GM23338 (cell line): ENCODE data around the gene SLC6A19.

Experiments used
- CREB1 ChIP-seq: fragments of 250-450 bp; sonication (Bioruptor Pico); IDR thresholded peaks from 2 replicates; pipeline ENCODE4 v1.5.0; 2020; ENCODE audit warnings: low read depth, mild to moderate bottlenecking, moderate library complexity
- ETS1 ChIP-seq: IDR thresholded peaks from 2 replicates; pipeline ENCODE4 v1.6.1; 2016; ENCODE audit warnings: antibody characterized with exemption
- EZH2 ChIP-seq: fragments of 200-600 bp; sonication (generic); IDR thresholded peaks from one replicate; pipeline ENCODE4 v1.8.0; 2017; ENCODE audit warnings: antibody characterized with exemption, mild to moderate bottlenecking, low read depth; ENCODE audit not compliant: unreplicated experiment
- EZH2phosphoT487 ChIP-seq: fragments of 200-600 bp; sonication (generic); IDR thresholded peaks from one replicate; pipeline ENCODE4 v1.8.1; 2018; ENCODE audit warnings: antibody characterized with exemption; ENCODE audit not compliant: unreplicated experiment
- JUNB ChIP-seq: IDR thresholded peaks from one replicate; pipeline ENCODE4 v1.6.1; 2016; ENCODE audit warnings: antibody characterized with exemption; ENCODE audit not compliant: unreplicated experiment
- NANOG ChIP-seq: IDR thresholded peaks from 2 replicates; pipeline ENCODE4 v1.6.1; 2016; ENCODE audit warnings: antibody characterized with exemption, borderline replicate concordance
- POLR2AphosphoS5 ChIP-seq: IDR thresholded peaks from 2 replicates; pipeline ENCODE4 v1.6.1; 2016; ENCODE audit warnings: antibody characterized with exemption, low read depth
- REST ChIP-seq: IDR thresholded peaks from one replicate; pipeline ENCODE4 v1.6.1; 2018; ENCODE audit warnings: antibody characterized with exemption; ENCODE audit not compliant: unreplicated experiment
- STAT1 ChIP-seq: IDR thresholded peaks from one replicate; pipeline ENCODE4 v1.6.1; 2016; ENCODE audit warnings: antibody characterized with exemption; ENCODE audit not compliant: unreplicated experiment
- ZNF331 ChIP-seq: fragments of 250-450 bp; sonication (Bioruptor Pico); IDR thresholded peaks from 2 replicates; pipeline ENCODE4 v1.5.0; 2020; ENCODE audit warnings: low read depth, mild to moderate bottlenecking, moderate library complexity
- ZNF462 ChIP-seq: fragments of 250-450 bp; sonication (Bioruptor Pico); IDR thresholded peaks from 2 replicates; pipeline ENCODE4 v1.5.0; 2020; ENCODE audit warnings: mild to moderate bottlenecking, moderate library complexity
- TF ChIP-seq, protein P1 (sequence below), 2 experiments: fragments of 200-600 bp in 1 of 2; sonication (generic) in 1 of 2; conservative IDR thresholded peaks; 2 replicates each; pipeline versions ENCODE4 v1.5.1 to v1.6.1; 2016 to 2017; ENCODE audit warnings: antibody characterized with exemption in 2 of 2, low read depth in 2 of 2, mild to moderate bottlenecking in 2 of 2, moderate library complexity in 1 of 2

DNA sequence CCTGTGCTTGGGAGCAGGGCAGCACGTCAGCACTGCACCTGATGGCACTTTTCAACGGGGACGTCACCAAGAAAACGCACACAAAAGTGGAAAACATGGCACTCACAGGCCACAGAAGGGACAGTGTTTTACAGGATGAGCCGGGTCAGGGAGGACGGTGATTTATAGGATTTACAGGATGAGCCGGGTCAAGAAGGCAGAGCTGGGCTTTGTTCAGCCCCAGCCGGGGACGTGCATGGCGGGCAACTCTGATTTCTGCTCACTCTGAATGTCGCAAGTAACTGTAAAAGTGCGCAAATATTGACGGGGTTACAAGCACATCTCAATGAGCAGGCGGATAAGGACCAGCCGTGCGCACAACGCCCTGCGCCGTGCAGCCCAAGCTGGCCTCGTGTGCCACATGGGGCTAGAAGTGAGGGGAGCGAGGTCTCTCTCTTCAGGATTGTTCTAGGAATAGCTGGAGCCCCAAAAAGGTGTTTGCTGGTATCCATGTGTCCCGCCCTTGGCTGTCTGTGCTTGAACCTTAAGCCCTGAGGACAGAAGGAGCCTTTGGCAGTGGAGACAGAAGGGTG lies 40.2 kb downstream of the SLC6A19 start:
- TF ChIP-seq POLR2AphosphoS5 (no peak), ETS1 (no peak), CREB1 (CRISPR knock-in tag) (no peak), JUNB (no peak), REST (no peak), EZH2 (no peak), EZH2phosphoT487 (no peak), NANOG (no peak), ZNF462 (CRISPR knock-in tag) (no peak), ZNF331 (CRISPR knock-in tag) (no peak), STAT1 (no peak)
- TF ChIP-seq, protein P1, sequence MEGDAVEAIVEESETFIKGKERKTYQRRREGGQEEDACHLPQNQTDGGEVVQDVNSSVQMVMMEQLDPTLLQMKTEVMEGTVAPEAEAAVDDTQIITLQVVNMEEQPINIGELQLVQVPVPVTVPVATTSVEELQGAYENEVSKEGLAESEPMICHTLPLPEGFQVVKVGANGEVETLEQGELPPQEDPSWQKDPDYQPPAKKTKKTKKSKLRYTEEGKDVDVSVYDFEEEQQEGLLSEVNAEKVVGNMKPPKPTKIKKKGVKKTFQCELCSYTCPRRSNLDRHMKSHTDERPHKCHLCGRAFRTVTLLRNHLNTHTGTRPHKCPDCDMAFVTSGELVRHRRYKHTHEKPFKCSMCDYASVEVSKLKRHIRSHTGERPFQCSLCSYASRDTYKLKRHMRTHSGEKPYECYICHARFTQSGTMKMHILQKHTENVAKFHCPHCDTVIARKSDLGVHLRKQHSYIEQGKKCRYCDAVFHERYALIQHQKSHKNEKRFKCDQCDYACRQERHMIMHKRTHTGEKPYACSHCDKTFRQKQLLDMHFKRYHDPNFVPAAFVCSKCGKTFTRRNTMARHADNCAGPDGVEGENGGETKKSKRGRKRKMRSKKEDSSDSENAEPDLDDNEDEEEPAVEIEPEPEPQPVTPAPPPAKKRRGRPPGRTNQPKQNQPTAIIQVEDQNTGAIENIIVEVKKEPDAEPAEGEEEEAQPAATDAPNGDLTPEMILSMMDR (conservative IDR thresholded peaks at IDR 0.05; ENCODE audit: low read depth in 2 of 2) = no peak
